CD1c-positive myeloid dendritic cell (primary cell): Measurements from ENCODE around the gene NFIA.

Experiments
- DNase-seq: peaks from one replicate; pipeline ENCODE4 v3.0.0-alpha.2; 2016; ENCODE audit errors: extremely low spot score

The NFIA gene

DNA sequence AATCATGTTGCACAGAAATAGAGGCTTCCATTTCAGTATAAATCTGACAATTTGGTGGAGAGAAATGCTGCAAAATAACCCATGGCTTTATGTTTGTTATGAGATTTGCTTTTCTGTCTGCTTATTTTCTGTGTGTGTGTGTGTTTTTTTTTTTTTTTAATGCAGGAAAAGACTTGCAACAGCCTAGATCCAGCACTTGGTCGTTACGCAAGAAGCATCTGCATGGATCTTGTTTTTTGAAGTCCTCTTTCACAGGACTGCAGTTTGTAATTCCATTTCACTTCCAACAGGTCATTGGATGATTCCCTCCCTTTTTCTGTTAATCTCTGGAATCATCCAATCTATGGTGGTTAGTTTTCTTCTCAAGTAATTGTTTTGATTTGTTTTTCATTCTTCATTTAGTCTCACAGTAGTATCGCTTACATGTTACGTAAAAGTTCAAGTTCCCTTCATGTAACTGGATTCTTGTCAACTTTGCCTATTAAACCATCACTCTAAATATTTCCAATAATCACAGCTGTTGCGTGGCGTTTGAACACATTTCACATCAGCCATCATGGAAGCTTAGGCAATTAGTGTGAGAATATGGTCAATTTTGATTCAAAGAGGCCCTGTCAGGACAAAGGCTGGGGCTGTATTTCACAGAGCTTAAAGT is 312.9 kb downstream of the NFIA start:
- no peak for DNase-seq

DNA sequence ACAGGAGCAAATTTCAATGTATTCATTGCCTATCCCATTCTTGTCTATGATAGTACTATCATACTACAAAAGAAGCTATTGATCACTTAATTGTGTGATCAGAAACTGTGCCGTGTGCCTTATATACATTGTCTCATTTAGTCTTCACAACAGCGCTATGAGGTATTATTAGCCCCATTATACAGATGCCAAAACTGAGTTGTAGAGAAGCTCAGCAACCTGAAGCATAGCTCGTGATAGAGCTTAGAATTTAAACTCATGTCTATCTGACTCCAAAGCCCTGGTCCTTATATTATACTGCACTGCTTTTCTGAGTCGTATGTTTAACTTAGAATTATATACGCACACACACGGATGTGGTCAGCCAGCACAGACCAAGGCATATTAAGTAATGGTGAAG is 315.1 kb downstream of the NFIA start:
- DNase-seq: no peak

DNA sequence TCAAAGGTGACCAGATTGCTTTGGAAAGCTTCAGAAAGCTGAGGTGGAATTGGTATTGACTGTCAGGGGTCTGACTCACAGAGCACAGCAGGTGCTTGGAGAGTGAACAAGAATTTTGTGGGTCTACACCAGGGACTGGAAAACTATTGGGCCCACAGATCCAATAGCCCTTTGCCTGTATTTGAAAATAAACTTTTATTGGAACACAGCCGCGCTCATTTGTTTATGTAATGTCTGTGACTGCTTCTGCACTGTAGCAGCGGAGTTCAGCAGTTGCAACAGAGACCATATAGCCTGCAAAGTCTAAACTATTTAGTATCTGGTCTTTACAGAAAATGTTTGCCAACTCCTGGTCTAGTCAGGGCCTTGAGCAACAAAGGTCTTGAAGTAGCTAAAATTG is 315.6 kb downstream of the NFIA start:
- DNase-seq: no peak

DNA sequence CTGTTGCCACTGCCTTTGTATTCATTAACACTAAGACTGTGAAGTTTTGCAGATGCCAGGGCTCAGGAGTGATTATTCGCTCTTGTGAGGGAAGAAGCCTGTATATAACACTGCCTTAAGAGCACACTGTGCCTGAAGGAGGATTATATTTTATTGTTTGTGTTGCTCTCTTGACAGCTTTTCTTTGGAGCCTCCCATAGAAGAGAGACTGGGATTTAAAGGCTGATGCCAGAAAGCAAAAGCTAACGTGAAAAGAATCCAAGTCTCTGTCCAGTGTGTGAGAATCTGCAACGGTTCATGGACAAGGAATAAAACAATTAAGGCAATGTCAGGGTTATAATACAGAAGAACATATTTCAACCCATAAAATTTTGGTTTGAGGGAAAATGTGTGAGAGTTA is 316.8 kb downstream of the NFIA start:
- no peak for DNase-seq

DNA sequence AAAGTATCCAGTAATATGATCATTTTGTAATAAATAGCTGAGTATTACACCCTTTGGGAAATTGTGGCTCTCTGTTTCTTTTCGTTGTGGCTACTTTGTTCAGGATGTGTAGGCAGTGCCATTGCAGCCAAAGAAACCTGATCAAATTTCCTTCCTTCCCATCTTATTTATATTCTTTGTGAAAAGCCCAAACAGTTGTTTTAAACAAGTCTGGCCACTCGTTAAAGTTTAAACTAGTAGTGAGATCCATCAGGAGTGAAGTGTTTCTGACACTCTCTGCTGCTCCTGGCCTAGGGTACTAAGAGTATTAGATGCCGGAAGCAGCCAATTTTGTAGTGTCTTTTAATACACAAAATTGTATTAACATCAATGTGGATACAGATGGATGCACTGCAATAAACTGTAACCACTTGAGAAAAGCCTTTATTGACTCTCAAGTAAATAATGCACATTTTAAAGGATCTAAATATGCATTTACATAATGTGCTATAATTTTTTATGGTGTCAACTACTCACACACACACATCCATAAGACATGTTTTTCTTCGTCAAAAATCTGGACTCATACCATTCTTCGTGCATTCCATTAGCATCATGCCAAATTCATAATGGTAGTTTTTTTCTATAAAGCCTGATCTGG is 317.9 kb downstream of the NFIA start:
- no peak for DNase-seq

DNA sequence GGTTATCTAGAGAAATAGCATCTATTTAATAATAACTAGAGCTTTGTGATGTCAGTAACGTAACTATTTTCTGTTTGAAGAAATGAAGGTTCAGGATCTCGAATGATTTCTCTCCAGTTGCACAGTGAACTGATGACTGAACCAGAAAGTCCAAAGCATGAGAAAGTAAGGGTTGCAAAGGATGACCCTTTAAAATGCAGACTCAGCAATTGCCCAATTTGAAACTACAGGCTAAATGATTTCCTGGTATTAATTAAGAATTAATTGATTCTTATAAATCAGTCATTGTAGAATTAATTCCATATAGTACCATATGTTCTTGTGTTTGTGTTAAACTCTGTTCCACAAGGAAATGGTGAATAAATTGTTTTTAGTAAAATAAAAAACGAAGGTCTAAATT is 318.6 kb downstream of the NFIA start:
- DNase-seq: no peak

DNA sequence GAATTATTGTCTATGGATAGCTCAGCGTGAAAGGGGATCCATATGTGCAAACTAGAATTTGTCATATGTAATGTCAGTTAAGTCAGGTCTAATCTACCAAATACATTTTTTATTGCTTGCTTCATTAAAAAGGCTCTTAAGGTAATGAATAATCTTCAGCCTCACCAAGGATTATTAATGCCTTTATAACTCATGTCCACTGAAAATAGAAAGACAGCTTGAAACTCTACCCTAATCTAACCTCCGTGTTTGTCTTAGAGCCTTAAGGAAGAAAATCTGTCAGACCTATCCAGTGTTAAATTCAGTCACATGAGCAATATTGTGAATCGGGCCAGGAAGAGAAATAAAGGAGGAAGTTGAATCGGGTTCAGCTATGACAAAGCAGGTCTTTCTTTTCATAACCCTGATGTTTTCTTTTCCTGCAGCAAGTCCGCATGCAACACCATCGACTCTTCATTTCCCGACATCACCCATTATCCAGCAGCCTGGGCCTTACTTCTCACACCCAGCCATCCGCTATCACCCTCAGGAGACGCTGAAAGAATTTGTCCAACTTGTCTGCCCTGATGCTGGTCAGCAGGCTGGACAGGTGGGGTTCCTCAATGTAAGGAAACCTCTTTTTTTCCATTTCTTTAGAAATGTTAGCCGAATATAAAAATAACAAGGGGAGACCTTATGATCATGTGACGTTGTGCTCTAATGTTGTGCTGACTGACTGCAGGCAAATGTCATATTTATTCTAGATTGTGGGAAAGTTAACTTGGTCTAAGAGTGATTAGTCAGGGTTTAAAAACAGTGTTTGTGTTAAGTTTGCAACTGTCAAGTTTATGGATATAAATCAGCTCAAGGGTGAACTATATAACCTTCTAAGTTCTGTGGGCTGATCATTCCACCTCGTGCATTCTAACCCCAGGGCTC is 321.6 kb downstream of the NFIA start:
- DNase-seq: peak; percentile 38

DNA sequence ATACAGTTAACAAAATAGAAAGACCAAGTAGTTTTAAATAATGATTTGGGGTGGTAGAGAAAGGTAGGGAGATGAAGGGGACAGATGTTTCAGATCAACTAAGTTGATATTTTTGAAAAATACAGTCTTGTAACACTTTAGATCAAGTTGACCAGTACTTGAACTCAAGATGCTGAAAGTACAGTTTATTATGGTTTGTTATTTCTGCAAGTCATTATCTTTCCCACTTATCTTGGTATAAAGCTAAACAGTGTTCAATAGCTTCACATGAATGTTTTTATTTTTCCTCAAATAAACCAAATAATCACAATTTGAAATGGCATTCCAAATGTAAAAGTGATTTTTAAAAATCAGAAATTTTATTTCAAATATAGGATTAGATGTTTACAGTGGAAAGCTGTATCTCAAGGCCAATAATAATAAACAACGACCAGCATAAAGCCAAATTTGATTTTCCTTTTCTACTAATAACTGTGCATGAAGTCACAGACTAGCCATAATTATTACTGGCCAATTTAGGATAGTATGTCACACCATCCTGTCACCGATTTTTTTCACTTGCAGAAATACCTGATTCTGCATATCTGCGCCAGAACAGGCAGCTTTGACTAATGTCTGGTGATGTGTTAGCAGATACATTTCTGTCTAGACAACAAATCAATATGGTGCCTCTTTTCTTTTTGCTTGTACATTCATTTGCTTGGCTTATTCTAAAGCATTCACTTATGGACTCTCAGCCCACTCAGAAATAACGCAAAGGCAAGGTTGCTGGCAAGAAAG is 322.4 kb downstream of the NFIA start:
- DNase-seq: no peak

DNA sequence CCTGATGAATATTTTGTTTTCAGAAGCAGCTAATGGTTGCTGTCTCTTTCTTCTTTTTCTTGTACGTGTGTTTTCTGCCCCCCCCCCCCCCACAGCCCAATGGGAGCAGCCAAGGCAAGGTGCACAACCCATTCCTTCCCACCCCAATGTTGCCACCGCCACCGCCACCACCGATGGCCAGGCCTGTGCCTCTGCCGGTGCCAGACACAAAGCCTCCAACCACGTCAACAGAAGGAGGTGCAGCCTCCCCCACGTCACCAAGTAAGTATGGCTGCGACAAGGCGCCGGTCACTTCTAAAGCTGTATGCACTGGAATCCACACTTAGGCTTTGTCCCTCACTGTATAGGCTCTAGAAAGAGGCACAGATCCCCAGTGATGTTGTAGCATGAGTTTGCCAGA is 324.1 kb downstream of the NFIA start:
- DNase-seq: no peak

DNA sequence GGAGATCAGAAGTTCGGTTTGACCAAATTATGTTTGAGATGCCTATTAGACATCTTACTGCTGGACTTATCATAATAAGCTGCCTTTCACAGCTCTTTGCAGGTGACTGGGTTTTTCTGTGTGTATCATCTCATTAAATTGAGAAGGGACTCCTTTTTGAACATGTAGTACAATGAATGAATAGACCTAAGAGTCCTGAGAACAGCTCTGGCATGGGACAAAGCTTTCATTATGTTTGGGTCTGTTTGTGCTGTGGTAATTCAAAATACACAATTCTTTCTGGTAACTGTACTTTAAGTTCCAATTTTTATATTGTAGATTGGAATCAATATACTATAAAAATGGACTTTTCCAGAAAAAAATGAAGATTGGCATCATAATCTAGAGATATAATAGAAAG is 330.2 kb downstream of the NFIA start:
- DNase-seq: no peak

DNA sequence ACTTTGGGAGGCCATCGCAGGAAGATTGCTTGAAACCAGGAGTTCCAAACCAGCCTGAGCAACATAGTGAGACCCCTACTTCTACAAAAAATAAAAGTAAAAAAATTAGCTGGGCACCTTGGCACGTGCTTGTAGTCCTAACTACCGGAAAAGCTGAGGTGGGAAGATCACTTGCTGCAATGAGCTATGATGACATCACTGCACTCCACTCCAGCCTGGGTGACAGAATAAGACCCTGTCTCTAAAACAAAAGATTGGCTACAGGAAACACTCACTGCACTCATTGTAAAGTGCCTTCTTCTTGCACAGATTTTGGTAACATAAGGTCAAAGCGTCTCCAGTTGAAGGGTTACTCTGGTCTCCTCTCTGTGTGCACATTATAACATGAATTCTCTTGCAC is 336.8 kb downstream of the NFIA start:
- no peak for DNase-seq

DNA sequence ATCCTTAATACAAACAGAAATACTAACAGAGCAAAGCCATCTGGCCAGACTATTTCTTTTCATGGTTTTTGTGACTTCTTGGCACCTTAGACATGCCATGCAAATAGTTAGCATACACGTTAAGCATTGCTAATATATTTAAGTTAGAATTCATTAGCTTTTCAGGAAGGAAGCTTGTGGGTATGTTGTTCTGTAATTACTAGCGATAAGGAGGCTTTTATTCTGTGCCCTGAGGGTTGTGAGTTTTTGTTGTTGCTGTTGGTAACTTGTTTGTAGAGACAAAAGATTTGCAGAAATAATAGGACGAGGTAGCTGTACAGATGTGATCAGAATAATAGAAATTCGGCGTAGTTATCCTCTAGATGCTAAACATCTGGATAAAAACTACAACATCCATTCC is 337.3 kb downstream of the NFIA start:
- no peak for DNase-seq

DNA sequence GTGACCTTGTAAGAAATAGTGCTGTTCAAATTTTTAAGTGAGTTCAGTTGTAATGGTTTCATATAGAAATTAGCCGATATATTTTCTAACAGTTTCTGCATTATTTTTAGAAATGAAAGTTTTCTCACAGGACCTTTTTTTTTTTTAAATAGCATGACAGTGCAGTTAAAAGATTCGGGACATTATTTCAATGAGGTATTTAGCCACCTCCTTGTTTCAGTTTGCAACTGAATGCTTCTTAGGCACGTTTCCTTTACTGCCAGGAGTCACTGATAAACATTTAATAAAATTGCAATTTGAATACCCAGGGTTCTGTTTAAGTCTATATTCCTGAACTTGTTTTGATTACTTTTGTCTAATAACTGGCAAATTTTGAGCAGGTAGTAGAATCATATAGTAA is 337.9 kb downstream of the NFIA start:
- DNase-seq: no peak

DNA sequence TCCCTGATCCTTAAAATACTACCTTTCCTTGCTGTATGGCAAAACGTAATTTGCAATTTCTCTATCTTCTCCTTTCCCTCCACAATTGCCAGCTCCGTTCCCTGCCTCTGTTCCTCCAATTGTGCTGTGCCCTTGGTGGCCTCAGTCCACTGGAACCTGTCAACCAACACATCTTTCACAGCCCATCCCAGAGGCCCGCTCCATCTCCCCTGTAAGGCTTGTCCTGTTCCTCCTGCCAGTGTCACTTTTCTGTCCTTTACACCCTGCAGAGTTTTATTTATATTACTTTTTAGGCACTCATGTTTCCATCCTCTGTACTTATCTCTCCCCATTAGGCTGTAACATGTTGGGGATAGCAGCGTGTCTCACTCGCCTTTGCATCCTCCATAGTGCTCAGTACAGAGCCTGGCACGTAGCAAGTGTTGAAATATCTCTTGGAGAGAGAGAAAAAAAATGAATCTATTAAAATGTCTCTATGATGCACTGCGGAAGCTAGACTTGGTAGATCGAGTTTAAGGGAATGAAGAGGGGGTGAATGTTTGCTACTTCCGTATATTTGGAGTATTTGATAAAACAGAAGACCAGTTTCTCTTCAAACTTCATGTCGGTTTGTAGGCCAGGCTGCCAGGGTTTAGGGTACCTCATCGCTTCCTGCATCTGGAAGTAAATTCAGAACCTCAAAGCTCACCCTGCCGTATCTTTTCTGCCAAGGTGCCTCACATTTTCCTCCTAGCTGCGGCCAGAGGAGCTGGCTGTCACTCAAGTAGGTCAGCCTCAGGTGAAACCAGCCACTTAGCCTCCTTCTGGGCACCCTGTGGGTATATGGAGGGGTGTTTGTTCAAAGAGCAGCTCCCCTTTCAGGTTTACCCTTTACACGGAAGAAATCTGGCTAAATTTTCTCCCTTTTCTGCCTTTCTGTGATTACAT is 338.8 kb downstream of the NFIA start:
- DNase-seq: no peak

DNA sequence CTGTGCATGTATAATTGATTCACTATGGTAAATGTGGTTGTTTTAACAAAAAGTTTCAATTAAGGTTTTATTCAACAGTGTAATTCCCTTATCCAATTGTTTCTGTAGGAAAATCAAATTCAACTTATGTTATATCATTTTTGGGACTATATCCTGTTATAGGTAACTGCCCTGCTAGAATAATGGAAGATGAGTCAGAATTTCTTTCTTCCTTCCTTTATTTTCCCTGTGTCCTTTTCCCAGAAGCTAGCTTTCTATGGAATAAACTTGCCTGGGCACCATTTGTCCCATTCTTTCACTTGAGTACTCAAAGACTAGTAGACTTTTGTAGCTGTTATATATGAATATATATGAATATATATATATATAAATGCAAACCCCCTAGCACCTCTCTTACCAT is 341.3 kb downstream of the NFIA start:
- DNase-seq: no peak

DNA sequence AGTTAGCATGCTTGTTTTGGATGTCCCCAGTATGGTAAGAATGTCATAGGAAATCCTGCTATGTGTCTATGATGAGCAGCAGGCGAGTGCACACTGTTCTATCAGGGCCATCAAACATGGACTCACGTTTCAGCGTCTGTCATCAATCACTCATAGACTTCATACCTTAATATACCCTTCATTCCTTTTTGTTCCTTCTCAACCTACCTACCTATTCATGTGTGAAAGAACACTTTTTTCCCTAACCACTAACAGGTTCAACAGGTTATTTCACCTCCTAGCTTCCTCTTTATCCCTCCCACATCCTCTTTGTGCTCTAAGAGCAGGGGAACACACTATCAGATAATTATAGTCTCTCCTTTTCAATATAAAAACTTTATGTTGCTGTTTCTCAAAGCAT is 342.0 kb downstream of the NFIA start:
- DNase-seq: no peak

DNA sequence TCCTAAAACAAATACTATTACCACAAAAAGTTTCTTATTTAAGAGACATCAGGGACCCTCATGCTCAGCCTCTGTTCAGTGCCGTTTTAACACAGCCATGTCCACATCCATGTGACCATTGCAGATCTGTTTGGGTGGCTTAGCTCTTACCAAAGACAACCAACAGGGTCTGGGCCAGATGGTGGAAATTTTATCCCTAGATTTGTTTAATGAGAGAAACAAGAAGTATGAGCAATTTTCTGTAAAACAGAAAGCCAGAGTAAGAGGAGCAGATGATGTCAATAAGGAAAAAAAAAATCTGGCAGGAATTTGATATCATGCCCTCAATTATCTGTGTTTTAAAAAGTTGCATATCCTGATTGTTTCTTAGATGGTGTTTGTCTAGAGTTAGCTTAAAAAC is 342.7 kb downstream of the NFIA start:
- no peak for DNase-seq

DNA sequence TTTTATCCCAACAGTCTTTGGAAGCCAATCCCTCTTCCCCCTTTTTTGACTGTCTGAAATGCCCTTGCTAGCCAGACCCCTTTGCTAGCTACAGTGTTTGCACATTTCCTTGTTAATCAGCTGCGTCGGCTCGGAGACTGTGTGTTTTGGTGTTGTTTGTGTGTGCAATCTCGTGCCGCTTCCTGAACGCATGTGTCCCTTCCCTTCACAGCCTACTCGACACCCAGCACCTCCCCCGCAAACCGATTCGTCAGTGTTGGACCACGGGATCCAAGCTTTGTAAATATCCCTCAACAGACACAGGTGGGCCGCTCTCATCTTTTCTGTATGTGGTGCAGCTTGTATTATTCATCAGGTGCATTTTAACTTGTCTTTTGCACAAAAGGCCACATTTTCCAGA is 343.9 kb downstream of the NFIA start:
- DNase-seq: no peak

DNA sequence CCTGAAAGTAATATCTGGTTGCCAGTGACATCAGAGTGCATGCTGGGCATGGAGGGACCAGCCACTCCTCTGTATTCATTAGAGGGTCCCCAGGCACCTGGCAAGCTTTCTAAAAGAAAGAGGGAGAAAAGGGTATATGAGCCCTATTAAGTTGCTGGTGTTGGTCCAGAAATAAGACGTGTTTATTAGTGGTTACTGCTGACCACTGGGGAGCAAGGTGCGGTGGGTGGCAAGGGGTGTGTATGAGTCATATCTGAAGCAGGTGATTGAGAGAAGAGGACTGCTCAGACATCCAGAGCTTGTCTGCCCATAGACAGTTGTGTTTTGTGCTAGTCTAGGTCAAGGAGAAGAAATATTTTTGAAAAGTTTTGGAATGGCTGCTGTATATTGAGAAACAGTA is 344.5 kb downstream of the NFIA start:
- DNase-seq: no peak

DNA sequence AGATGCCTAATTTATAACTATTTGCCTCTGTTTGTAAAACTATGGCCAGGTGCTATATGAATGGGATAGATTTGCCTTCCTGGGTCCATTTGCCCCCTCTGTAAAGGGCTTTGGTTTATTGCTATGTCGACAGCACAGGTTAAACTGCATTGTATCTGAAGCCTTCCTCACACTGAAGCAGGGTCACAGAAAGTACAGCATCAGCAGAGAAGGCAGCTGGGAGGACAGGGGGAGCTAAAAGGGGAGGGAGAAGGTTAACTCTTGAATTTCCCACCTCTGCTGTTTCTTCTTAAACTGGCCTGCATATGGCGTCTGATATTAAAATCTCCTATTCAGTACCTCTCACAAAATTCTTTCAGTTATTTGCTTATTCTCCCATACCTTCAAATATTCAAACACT is 345.1 kb downstream of the NFIA start:
- no peak for DNase-seq

DNA sequence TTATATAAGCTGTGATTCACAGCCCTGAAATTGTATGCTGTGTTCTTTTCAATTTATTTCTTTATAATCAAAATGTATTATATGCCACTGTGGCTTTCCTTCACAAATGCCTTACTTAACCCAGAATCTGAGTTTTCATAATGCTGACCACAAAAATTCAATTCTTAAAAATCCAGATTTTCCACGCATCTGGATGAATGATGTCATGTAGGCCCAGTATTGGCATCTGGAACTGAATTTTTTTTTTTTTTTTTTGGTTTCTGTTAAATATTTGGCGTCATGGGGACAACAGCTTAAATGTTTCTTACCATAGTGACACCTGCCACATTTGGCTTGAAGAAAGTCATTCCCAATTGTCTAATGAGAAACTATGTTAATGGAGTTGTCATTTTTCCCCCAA is 345.8 kb downstream of the NFIA start:
- DNase-seq: no peak
